Measurements from ENCODE around the gene UNK. TPM values are rescaled to one million over a fixed set of nuclear protein-coding genes. Genes with fewer than 3 reads are reported as not detected.

Gene UNK
- total RNA-seq, 4 donors from 2014 or later: 32.5 to 61.4 (median 47.9) TPM

GRCh38 chr17:75832164-75832651 is 47.6 kb downstream of the UNK start:
- Histone ChIP-seq H3K4me1 (peaks cover 8 to 9% of the 10 kb centered on the region in 2 donors), H3K27ac (no peak overlapping the region), H3K4me3 (replicated peaks in 1 of 3) (no peak overlapping the region), H3K36me3 (no peaks in the 10 kb centered on the region), H3K27me3 (no peaks in the 10 kb centered on the region), H3K9me3 (no peaks in the 10 kb centered on the region)
- intact Hi-C loops (cut with DNase I): no loop called here
- DNase-seq: no peak
- 65 to 90% methylated on average over 9 to 10 of the region's 10 CpGs for WGBS, 2 donors
- TF ChIP-seq, protein P1, sequence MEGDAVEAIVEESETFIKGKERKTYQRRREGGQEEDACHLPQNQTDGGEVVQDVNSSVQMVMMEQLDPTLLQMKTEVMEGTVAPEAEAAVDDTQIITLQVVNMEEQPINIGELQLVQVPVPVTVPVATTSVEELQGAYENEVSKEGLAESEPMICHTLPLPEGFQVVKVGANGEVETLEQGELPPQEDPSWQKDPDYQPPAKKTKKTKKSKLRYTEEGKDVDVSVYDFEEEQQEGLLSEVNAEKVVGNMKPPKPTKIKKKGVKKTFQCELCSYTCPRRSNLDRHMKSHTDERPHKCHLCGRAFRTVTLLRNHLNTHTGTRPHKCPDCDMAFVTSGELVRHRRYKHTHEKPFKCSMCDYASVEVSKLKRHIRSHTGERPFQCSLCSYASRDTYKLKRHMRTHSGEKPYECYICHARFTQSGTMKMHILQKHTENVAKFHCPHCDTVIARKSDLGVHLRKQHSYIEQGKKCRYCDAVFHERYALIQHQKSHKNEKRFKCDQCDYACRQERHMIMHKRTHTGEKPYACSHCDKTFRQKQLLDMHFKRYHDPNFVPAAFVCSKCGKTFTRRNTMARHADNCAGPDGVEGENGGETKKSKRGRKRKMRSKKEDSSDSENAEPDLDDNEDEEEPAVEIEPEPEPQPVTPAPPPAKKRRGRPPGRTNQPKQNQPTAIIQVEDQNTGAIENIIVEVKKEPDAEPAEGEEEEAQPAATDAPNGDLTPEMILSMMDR (IDR thresholded peaks at IDR 0.05): no peak
- TF ChIP-seq POLR2A (IDR thresholded peaks at IDR 0.05): no peak

- Histone ChIP-seq H3K4me3 (replicated peaks in 1 of 3) (no peak overlapping the region), H3K36me3 (no peaks in the 10 kb centered on the region), H3K27ac (no peak overlapping the region), H3K4me1 (peaks cover 2 to 3% of the 10 kb centered on the region in 2 donors), H3K27me3 (no peaks in the 10 kb centered on the region), H3K9me3 (no peaks in the 10 kb centered on the region)
- DNase-seq: no peak
- 45 to 67% methylated on average over 15 to 18 of the region's 20 CpGs for WGBS, 2 donors
- intact Hi-C loops (cut with DNase I): no loop called here
- no peak for TF ChIP-seq POLR2A (IDR thresholded peaks at IDR 0.05)
- TF ChIP-seq, protein P1 (IDR thresholded peaks at IDR 0.05): no peak
Observed at GRCh38 chr17:75832652-75833400, 48.2 kb downstream of the UNK start.

GRCh38 chr17:75834279-75834920 is 49.8 kb downstream of the UNK start:
- no peak for TF ChIP-seq POLR2A (IDR thresholded peaks at IDR 0.05)
- TF ChIP-seq, protein P1 (IDR thresholded peaks at IDR 0.05): no peak
- intact Hi-C loops (cut with DNase I): no loop called here
- Histone ChIP-seq H3K9me3 (no peaks in the 10 kb centered on the region), H3K4me3 (replicated peaks in 1 of 3) (no peak overlapping the region), H3K27me3 (no peaks in the 10 kb centered on the region), H3K36me3 (no peaks in the 10 kb centered on the region), H3K27ac (no peak overlapping the region), H3K4me1 (no peaks in the 10 kb centered on the region)
- DNase-seq: no peak
- 92 to 94% methylated on average over 18 to 25 of the region's 25 CpGs for WGBS, 2 donors

DNA sequence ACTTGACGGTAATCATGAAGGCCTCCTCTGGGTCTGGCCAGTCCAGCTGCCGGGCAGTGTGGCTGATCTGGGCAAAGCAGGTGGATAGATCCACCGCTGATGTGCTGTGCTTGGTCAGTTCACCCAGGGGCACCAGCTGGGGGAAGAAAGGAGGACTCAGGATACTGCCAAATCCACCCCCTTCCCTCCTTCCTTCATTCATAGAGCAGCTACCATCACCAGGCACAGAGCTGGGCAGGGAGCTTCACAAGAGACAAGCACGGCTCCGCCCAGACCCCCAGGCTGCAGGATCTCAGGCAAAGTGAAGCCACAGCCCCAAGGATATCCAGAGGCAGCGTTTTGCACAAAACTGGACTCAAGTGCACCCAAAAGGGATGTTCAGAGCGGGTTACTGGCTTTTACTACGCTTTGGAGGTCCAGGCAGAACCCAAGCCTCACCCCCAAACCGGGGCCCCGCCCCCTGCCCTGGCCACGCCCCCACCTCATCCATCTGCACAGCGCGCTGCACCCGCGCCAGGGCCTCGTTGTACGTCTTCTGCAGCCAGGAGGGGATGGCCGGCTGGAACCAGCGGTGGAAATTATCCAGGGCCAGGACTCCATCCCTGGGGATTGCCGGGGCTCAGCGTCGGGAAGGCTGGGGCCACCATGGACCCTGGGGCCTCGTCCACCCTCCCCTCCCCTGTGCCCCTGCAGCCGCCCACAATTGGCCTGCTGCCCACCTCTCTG is 50.5 kb downstream of the UNK start:
- no peak for DNase-seq
- TF ChIP-seq, protein P1 (IDR thresholded peaks at IDR 0.05): no peak
- no peak for TF ChIP-seq POLR2A (IDR thresholded peaks at IDR 0.05)
- H3K4me1 ChIP-seq: no peaks in the 10 kb centered on the region
- H3K9me3 ChIP-seq: no peaks in the 10 kb centered on the region
- H3K4me3 ChIP-seq (replicated peaks in 1 of 3): no peak overlapping the region
- 63 to 72% methylated on average over 10 to 15 of the region's 24 CpGs for WGBS, 2 donors
- no peak overlapping the region for H3K27ac ChIP-seq
- H3K27me3 ChIP-seq: no peaks in the 10 kb centered on the region
- H3K36me3 ChIP-seq: no peaks in the 10 kb centered on the region
- intact Hi-C loops (cut with DNase I): no loop called here
